ENCODE measurements around the gene ASS1. TPM values are rescaled to one million over a fixed set of nuclear protein-coding genes. Genes with fewer than 3 reads are reported as not detected.

Gene ASS1
- total and polyA plus RNA-seq, 2 of the 13 experiments (the other 11 are each of a cell fraction or from before 2014, with no cell fraction given): 77.6 to 122 TPM

GRCh38 chr9:130472184-130472705 lies 27.5 kb downstream of the ASS1 start:
- Histone ChIP-seq H3K36me3 (replicated peaks in 1 of 2; ENCODE audit: control insufficient read depth in 1 of 2, insufficient read depth in 2 of 2, low read length in 2 of 2) (0 out of 5 replicates have a peak, but pooled peaks cover 0 to 3% of the 10 kb centered on the region in 2 experiments), H3K4me1 (ENCODE audit: insufficient read depth, low read length) (no peaks in the 10 kb centered on the region), H3K9me3 (ENCODE audit: low read length) (no peaks in the 10 kb centered on the region), H2AFZ (ENCODE audit: low read length) (no peak overlapping the region), H3K4me3 (replicated peaks in 1 of 3; ENCODE audit: insufficient read depth in 1 of 3, low read depth in 2 of 3, low read length in 3 of 3) (no peak overlapping the region), H3K9ac (ENCODE audit: insufficient read depth, low read depth, low read length) (no peak overlapping the region), H3K79me2 (ENCODE audit: insufficient read depth, low read length) (no peaks in the 10 kb centered on the region), H3K27me3 (ENCODE audit: control insufficient read depth in 1 of 2, insufficient read depth in 2 of 2, low read length in 2 of 2) (no peaks in the 10 kb centered on the region), H3K4me2 (ENCODE audit: low read depth, low read length) (no peak overlapping the region), H3K27ac (ENCODE audit: extremely low read length, insufficient read depth, low read length) (no peak overlapping the region), H4K20me1 (ENCODE audit: insufficient read depth, low read length) (no peaks in the 10 kb centered on the region)
- WGBS (ENCODE audit: low lambda C conversion rate): 96% methylated on average over 11 of the region's 19 CpGs
- ChIA-PET POLR2A (no interaction called here), CTCF (ENCODE audit: low intra/inter-chr PET ratio, low total read pairs) (no interaction called here)
- BruUV-seq (replicated peaks): no TSS peak
- TF ChIP-seq ARID3A (IDR thresholded peaks at IDR 0.05; ENCODE audit: low read depth, low read length): no peak
- TF ChIP-seq ZBTB42 (CRISPR knock-in tag; IDR thresholded peaks at IDR 0.05): no peak
- TF ChIP-seq ZSCAN5A (CRISPR knock-in tag; IDR thresholded peaks at IDR 0.05; ENCODE audit: borderline replicate concordance): no peak
- TF ChIP-seq RBAK (CRISPR knock-in tag; IDR thresholded peaks at IDR 0.05): no peak
- TF ChIP-seq SNAPC5 (CRISPR knock-in tag; IDR thresholded peaks at IDR 0.05; ENCODE audit: borderline replicate concordance): no peak
- no peak for TF ChIP-seq ZNF776 (CRISPR knock-in tag; IDR thresholded peaks at IDR 0.05)
- no peak for TF ChIP-seq ZBTB43 (CRISPR knock-in tag; conservative IDR thresholded peaks at IDR 0.05)
- no peak for TF ChIP-seq CREB3 (CRISPR knock-in tag; IDR thresholded peaks at IDR 0.05)
- no peak for TF ChIP-seq ZNF580 (CRISPR knock-in tag; IDR thresholded peaks at IDR 0.05; ENCODE audit: borderline replicate concordance, low read depth)
- no peak for TF ChIP-seq ZBTB49 (CRISPR knock-in tag; IDR thresholded peaks at IDR 0.05; ENCODE audit: borderline replicate concordance)
- TF ChIP-seq ZNF136 (CRISPR knock-in tag; IDR thresholded peaks at IDR 0.05; ENCODE audit: low read depth): no peak
- in situ Hi-C loops (cut with HindIII; ENCODE audit: extremely low pct_ligation_motif_present, low pct_unique_long_range_greater_than_20kb): no loop called here
- DNase-seq (ENCODE audit: low spot score) (no peak), FAIRE-seq (no peak), ATAC-seq (no peak)
- intact Hi-C loops (cut with micrococcal nuclease; ENCODE audit: unreplicated experiment): no loop called here

Data from HepG2 (cell line).